HL-60 (cell line): Measurements from ENCODE around the gene ZNF689.
"Not testable (repeated sequence)": the region's sequence is repeated elsewhere in the genome, so short reads cannot be mapped to it uniquely, and the experiment has no call there.

Experiments
- DNase-seq, 2 experiments: peaks; one replicate each; pipeline ENCODE4 v3.0.0-alpha.2; 2010 to 2020; ENCODE audit warnings: low read depth in 1 of 2, low spot score in 1 of 2
- H3K27ac ChIP-seq: fragments of 250-450 bp; sonication (Bioruptor Pico); replicated peaks from 2 replicates; pipeline ENCODE4 v1.5.1; 2020; ENCODE audit warnings: mild to moderate bottlenecking, moderate library complexity
- H3K27me3 ChIP-seq: fragments of 250-450 bp; sonication (Bioruptor Pico); 2 replicates; pipeline ENCODE4 v1.5.1; 2021; ENCODE audit warnings: mild to moderate bottlenecking, moderate library complexity; ENCODE audit not compliant: insufficient read depth, poor library complexity, severe bottlenecking
- H3K4me3 ChIP-seq: replicated peaks from 2 replicates; pipeline ENCODE4 v1.5.1; 2011; ENCODE audit warnings: mild to moderate bottlenecking, control low read depth, low read length; ENCODE audit not compliant: insufficient read depth
- GABPA ChIP-seq: IDR thresholded peaks from 2 replicates; pipeline ENCODE4 v1.6.1; 2012; ENCODE audit warnings: low read depth
- POLR2AphosphoS5 ChIP-seq: IDR thresholded peaks from 2 replicates; pipeline ENCODE4 v1.6.1; 2012; ENCODE audit warnings: low read depth
- SPI1 ChIP-seq: IDR thresholded peaks from 2 replicates; pipeline ENCODE4 v1.6.1; 2012; ENCODE audit warnings: low read depth, mild to moderate bottlenecking, borderline replicate concordance
- TF ChIP-seq, protein P1 (sequence below): IDR thresholded peaks from one replicate; pipeline ENCODE4 v1.5.1; 2011; ENCODE audit warnings: low read length, control low read depth, inconsistent platforms; ENCODE audit not compliant: insufficient read depth
- TF ChIP-seq, protein P2 (sequence below): IDR thresholded peaks from 2 replicates; pipeline ENCODE4 v1.6.1; 2012; ENCODE audit warnings: low read depth; ENCODE audit not compliant: insufficient replicate concordance

The ZNF689 gene

DNA sequence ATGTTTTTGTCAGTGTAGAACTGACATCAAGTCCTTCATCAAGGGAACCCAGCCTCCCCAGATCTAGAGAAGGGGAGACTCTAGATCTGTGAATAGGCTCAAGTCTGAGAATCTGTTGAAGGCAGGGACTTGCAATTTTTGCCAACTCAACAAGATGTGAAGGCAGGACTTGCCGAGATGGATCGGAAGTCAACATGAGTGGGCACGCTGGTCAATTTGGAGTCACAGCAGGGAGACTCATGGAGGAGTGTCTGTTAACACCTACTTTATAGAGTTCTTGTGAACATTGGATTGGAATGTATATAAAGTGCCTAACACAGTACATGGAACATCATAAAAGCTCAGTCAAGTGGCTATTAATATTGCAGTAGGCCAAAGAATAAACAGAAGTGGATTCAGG is 10.0 kb downstream of the ZNF689 start:
- no peak for DNase-seq
- H3K27me3 ChIP-seq, result no peaks in the 10 kb centered on the region
- no peak overlapping the region for H3K4me3 ChIP-seq
- no peak overlapping the region for H3K27ac ChIP-seq
- TF ChIP-seq SPI1 (no peak), GABPA (no peak), POLR2AphosphoS5 (no peak)
- TF ChIP-seq, protein P1, sequence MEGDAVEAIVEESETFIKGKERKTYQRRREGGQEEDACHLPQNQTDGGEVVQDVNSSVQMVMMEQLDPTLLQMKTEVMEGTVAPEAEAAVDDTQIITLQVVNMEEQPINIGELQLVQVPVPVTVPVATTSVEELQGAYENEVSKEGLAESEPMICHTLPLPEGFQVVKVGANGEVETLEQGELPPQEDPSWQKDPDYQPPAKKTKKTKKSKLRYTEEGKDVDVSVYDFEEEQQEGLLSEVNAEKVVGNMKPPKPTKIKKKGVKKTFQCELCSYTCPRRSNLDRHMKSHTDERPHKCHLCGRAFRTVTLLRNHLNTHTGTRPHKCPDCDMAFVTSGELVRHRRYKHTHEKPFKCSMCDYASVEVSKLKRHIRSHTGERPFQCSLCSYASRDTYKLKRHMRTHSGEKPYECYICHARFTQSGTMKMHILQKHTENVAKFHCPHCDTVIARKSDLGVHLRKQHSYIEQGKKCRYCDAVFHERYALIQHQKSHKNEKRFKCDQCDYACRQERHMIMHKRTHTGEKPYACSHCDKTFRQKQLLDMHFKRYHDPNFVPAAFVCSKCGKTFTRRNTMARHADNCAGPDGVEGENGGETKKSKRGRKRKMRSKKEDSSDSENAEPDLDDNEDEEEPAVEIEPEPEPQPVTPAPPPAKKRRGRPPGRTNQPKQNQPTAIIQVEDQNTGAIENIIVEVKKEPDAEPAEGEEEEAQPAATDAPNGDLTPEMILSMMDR, result no peak
- TF ChIP-seq, protein P2, sequence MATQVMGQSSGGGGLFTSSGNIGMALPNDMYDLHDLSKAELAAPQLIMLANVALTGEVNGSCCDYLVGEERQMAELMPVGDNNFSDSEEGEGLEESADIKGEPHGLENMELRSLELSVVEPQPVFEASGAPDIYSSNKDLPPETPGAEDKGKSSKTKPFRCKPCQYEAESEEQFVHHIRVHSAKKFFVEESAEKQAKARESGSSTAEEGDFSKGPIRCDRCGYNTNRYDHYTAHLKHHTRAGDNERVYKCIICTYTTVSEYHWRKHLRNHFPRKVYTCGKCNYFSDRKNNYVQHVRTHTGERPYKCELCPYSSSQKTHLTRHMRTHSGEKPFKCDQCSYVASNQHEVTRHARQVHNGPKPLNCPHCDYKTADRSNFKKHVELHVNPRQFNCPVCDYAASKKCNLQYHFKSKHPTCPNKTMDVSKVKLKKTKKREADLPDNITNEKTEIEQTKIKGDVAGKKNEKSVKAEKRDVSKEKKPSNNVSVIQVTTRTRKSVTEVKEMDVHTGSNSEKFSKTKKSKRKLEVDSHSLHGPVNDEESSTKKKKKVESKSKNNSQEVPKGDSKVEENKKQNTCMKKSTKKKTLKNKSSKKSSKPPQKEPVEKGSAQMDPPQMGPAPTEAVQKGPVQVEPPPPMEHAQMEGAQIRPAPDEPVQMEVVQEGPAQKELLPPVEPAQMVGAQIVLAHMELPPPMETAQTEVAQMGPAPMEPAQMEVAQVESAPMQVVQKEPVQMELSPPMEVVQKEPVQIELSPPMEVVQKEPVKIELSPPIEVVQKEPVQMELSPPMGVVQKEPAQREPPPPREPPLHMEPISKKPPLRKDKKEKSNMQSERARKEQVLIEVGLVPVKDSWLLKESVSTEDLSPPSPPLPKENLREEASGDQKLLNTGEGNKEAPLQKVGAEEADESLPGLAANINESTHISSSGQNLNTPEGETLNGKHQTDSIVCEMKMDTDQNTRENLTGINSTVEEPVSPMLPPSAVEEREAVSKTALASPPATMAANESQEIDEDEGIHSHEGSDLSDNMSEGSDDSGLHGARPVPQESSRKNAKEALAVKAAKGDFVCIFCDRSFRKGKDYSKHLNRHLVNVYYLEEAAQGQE, result no peak

DNA sequence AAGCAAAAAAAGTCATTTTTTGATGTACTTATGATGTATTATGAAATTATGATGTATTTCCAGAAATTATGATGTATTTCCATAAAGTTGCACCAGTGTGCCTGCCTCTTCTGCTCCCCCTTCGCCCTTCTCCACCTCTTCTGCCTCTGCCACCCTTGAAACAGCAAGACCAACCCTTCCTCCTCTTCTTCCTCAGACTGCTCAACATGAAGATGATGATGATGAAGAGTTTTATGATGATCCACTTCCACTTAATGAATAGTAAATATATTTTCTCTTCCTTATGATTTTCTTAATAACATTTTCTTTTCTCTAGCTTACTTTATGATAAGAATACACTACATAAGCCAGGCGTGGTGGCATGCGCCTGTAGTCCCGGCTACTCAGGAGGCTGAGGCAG is 17.3 kb downstream of the ZNF689 start:
- no peak for DNase-seq
- no peaks in the 10 kb centered on the region for H3K27me3 ChIP-seq
- H3K27ac ChIP-seq, result no peak overlapping the region
- no peak overlapping the region for H3K4me3 ChIP-seq
- TF ChIP-seq SPI1 (no peak), POLR2AphosphoS5 (no peak), GABPA (no peak)
- TF ChIP-seq, protein P1, result no peak
- TF ChIP-seq, protein P2, result no peak

- not testable (repeated sequence) for H3K27me3 ChIP-seq, H3K27ac ChIP-seq, DNase-seq, H3K4me3 ChIP-seq
Observed at GRCh38 chr16:30590869-30591268, 19.3 kb downstream of the ZNF689 start.

GRCh38 chr16:30589582-30589981 is 20.6 kb downstream of the ZNF689 start:
- H3K27me3 ChIP-seq, H3K4me3 ChIP-seq, H3K27ac ChIP-seq, DNase-seq: not testable (repeated sequence)

GRCh38 chr16:30588651-30589050 is 21.5 kb downstream of the ZNF689 start:
- no peak overlapping the region for H3K4me3 ChIP-seq
- H3K27me3 ChIP-seq, result no peaks in the 10 kb centered on the region
- no peak for TF ChIP-seq POLR2AphosphoS5
- TF ChIP-seq GABPA, result no peak
- TF ChIP-seq, protein P1, result no peak
- TF ChIP-seq, protein P2, result no peak
- no peak for TF ChIP-seq SPI1
- no peak for DNase-seq
- H3K27ac ChIP-seq, result no peak overlapping the region
